AG04450 (cell line): Measurements from ENCODE around the gene CLTCL1. TPM values are rescaled to one million over a fixed set of nuclear protein-coding genes. Genes with fewer than 3 reads are reported as not detected.

Experiments
- CTCF ChIA-PET: fragments of 300-600, 350-600 bp; formaldehyde crosslinking; extraction: SDS; loops from one replicate; lab custom pipeline; 2022; ENCODE audit warnings: antibody characterized with exemption, inconsistent platforms; lab: Charles Lee
- POLR2A ChIA-PET: fragments of 350-600 bp; formaldehyde crosslinking; extraction: SDS; loops from one replicate; lab custom pipeline; 2021; ENCODE audit warnings: antibody characterized with exemption, inconsistent platforms; lab: Yijun Ruan, JAX
- DNase-seq: peaks from one replicate; pipeline ENCODE4 v3.0.0-alpha.2; 2011; ENCODE audit warnings: low read depth, low spot score
- H3K27ac ChIP-seq: one replicate; pipeline ENCODE4 v1.5.1; 2012; ENCODE audit warnings: low read depth, low read length, control low read depth
- H3K27me3 ChIP-seq: one replicate; pipeline ENCODE4 v1.6.0; 2012; ENCODE audit warnings: low read length; ENCODE audit not compliant: control insufficient read depth, insufficient read depth
- H3K4me3 ChIP-seq: 2 replicates; pipeline ENCODE4 v1.5.1; 2011; ENCODE audit warnings: mild to moderate bottlenecking, low read depth, low read length, control low read depth
- H3K9me3 ChIP-seq: 2 replicates; pipeline ENCODE4 v1.5.1; 2012; ENCODE audit warnings: low read length; ENCODE audit not compliant: control insufficient read depth, insufficient read depth
- CTCF ChIP-seq: IDR thresholded peaks from 2 replicates; pipeline ENCODE4 v1.5.1; 2011; ENCODE audit warnings: low read depth, low read length, control low read depth, inconsistent platforms
- polyA plus RNA-seq: library from polyadenylated mRNA; depleted of rRNA; stranded (reverse); fragments of >200 nt; gene quantifications from 2 replicates; pipeline ENCODE4 v1.2.3, GENCODE V29; 2011; rRNA removed
- small RNA-seq: library from RNA; depleted of rRNA; stranded (forward); fragments of <200 nt; gene quantifications from one replicate; pipeline ENCODE3, GENCODE V24; 2012; ENCODE audit warnings: low read depth; ENCODE audit not compliant: insufficient read length

Gene CLTCL1
- polyA plus RNA-seq, 1 experiment = 6.6 TPM

DNA sequence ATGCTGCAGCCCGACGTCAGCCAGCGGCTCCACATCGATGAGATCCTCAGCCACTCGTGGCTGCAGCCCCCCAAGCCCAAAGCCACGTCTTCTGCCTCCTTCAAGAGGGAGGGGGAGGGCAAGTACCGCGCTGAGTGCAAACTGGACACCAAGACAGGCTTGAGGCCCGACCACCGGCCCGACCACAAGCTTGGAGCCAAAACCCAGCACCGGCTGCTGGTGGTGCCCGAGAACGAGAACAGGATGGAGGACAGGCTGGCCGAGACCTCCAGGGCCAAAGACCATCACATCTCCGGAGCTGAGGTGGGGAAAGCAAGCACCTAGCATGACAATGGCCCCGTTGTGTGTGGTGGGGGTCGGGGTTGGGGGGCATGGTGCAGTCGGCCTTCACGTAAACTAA, 159.4 kb downstream of the CLTCL1 start:
- no peak overlapping the region for H3K27ac ChIP-seq
- ChIA-PET POLR2A (no interaction called here), CTCF (no interaction called here)
- TF ChIP-seq CTCF = no peak
- no peak overlapping the region for H3K4me3 ChIP-seq
- no peak for DNase-seq
- no peaks in the 10 kb centered on the region for H3K27me3 ChIP-seq
- no peaks in the 10 kb centered on the region; the same call in 1 of the 2 replicates for H3K9me3 ChIP-seq

GRCh38 chr22:19131685-19132015, 159.9 kb downstream of the CLTCL1 start:
- no peak overlapping the region for H3K27ac ChIP-seq
- POLR2A ChIA-PET = no interaction called here
- no peaks in the 10 kb centered on the region for H3K27me3 ChIP-seq
- no peak overlapping the region for H3K4me3 ChIP-seq
- H3K9me3 ChIP-seq = no peaks in the 10 kb centered on the region; the same call in 1 of the 2 replicates
- TF ChIP-seq CTCF = no peak
- CTCF ChIA-PET = no interaction called here
- DNase-seq = no peak

- H3K9me3 ChIP-seq = no peaks in the 10 kb centered on the region; the same call in 1 of the 2 replicates
- POLR2A ChIA-PET = no interaction called here
- CTCF ChIA-PET = no interaction called here
- H3K27me3 ChIP-seq = no peaks in the 10 kb centered on the region
- no peak within 1 kb of the TSS for H3K4me3 ChIP-seq
- no peak within 1 kb of the TSS for H3K27ac ChIP-seq
- no peak for DNase-seq
- no peak for TF ChIP-seq CTCF
These were observed 160.4 kb downstream of the CLTCL1 start, which contains the start of gene TSSK2 for GRCh38 chr22:19130959-19131684. Gene TSSK2 (plus strand): TSS chr22:19131308. CDS start chr22:19131400, 92 bp downstream.

DNA sequence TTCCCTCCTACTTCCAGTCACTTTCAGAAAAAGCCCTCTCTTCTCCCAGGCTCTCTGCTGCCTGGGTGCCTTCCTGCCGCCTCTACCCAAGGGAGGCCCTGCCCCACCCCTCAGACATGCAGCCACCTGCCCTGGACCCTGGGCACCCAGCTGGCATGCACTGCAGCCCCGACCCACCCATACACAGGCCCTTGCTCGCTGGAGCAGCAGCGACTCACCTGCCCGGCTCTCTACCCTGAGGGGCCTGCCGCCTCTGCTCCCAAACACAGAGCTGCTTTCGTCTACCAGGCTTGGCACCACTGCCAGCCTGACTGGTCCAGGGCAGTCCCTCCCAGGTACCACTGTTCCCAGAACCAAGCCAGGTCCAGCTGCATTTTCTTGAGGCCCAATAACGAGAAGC, 161.6 kb downstream of the CLTCL1 start:
- POLR2A ChIA-PET = no interaction called here
- CTCF ChIA-PET = no interaction called here
- DNase-seq = no peak
- no peak overlapping the region for H3K27ac ChIP-seq
- no peak overlapping the region for H3K4me3 ChIP-seq
- TF ChIP-seq CTCF = no peak
- no peaks in the 10 kb centered on the region for H3K27me3 ChIP-seq
- H3K9me3 ChIP-seq = no peaks in the 10 kb centered on the region; the same call in 1 of the 2 replicates

Small RNA genes lying within 50 kb of the gene (small RNA-seq; reads per million reads assigned to genes)
- not detected for gene AC000081.1
- gene RF00398 = not detected

Other genes with a start within 250 kb of the CLTCL1 start
- gene DGCR2, start 169.3 kb downstream of the CLTCL1 start, polyA plus RNA-seq = 23.0 and 33.9 TPM in 2 replicates
- gene TSSK2, start 160.4 kb downstream of the CLTCL1 start, polyA plus RNA-seq = not detected in 2 replicates
- gene ESS2, start 147.1 kb downstream of the CLTCL1 start, polyA plus RNA-seq = 8.8 and 11.9 TPM in 2 replicates
- gene GSC2, start 141.4 kb downstream of the CLTCL1 start, polyA plus RNA-seq = not detected in 2 replicates
- gene SLC25A1, start 113.0 kb downstream of the CLTCL1 start, polyA plus RNA-seq = 18.4 and 31.4 TPM in 2 replicates
- gene HIRA, start 140.0 kb upstream of the CLTCL1 start, polyA plus RNA-seq = 17.1 and 20.5 TPM in 2 replicates
- gene MRPL40, start 140.8 kb upstream of the CLTCL1 start, polyA plus RNA-seq = 42.3 and 49.5 TPM in 2 replicates
- 17.1 and 18.8 TPM in 2 replicates for gene C22orf39, start 156.0 kb upstream of the CLTCL1 start, polyA plus RNA-seq
- gene UFD1, start 187.5 kb upstream of the CLTCL1 start, polyA plus RNA-seq = 87.3 and 104 TPM in 2 replicates
- 8.3 and 9.3 TPM in 2 replicates for gene CDC45, start 188.2 kb upstream of the CLTCL1 start, polyA plus RNA-seq
- 0.05 TPM in 1 of 2 replicates, not detected in the other for gene CLDN5, start 232.7 kb upstream of the CLTCL1 start, polyA plus RNA-seq